T-cell (primary cell): ENCODE data around the gene NMBR. TPM values are rescaled to one million over a fixed set of nuclear protein-coding genes. Genes with fewer than 3 reads are reported as not detected.
"Not testable (repeated sequence)": the region's sequence is repeated elsewhere in the genome, so short reads cannot be mapped to it uniquely, and the experiment has no call there.

Source experiments
- ATAC-seq, 4 experiments: fragments of 200-7000 bp in 3 of 4; fragments of 150-1000 bp in 1 of 4; cut with Tn5 transposase; replicated peaks in 1 of 4; 1 replicate in 3 of 4; 2 replicates in 1 of 4; pipeline ENCODE4 v1.10.0; 2021; ENCODE audit warnings: moderate library complexity in 3 of 4, mild to moderate bottlenecking in 2 of 4, moderate number of reproducible peaks in 1 of 4
- CTCF ChIA-PET, 2 donors: fragments of 300-600 bp; sonication (Branson Sonifier 250); formaldehyde crosslinking; loops; one replicate each; lab custom pipeline; 2022; ENCODE audit warnings: antibody characterized with exemption in 2 of 2; lab: Charles Lee
- POLR2A ChIA-PET, 2 donors: fragments of 300-600 bp; sonication (Branson Sonifier 250); formaldehyde crosslinking; loops; one replicate each; lab custom pipeline; 2022; ENCODE audit warnings: antibody characterized with exemption in 2 of 2; lab: Charles Lee
- DNase-seq, 35 experiments: peaks; one replicate each; pipeline versions ENCODE4 v3.0.0 to v3.0.0-alpha.2; 2013 to 2023
- H3K27ac ChIP-seq: one replicate; pipeline ENCODE4 v1.5.1; 2013; ENCODE audit warnings: low read length
- H3K27me3 ChIP-seq, 2 experiments: replicated peaks in 1 of 2; 1 replicate in 1 of 2; 2 replicates in 1 of 2; pipeline versions ENCODE4 v1.6.1 to v1.7.0; 2013; ENCODE audit warnings: low read length in 1 of 2, mixed read lengths in 1 of 2; ENCODE audit not compliant: control insufficient read depth in 2 of 2, insufficient read depth in 2 of 2; ENCODE audit errors: extremely low read depth in 1 of 2
- H3K36me3 ChIP-seq, 2 donors: 1 replicate in 1 of 2; 2 replicates in 1 of 2; pipeline versions ENCODE4 v1.6.1 to v1.7.0; 2013; ENCODE audit warnings: low read length in 1 of 2; ENCODE audit not compliant: control insufficient read depth in 2 of 2, insufficient read depth in 1 of 2; ENCODE audit errors: extremely low read depth in 1 of 2
- H3K4me1 ChIP-seq, 2 experiments: 1 replicate in 1 of 2; 2 replicates in 1 of 2; pipeline versions ENCODE4 v1.6.1 to v1.7.0; 2013; ENCODE audit warnings: low read length in 2 of 2, mixed read lengths in 1 of 2; ENCODE audit not compliant: insufficient read depth in 2 of 2, control insufficient read depth in 1 of 2; ENCODE audit errors: extremely low read depth in 1 of 2
- H3K4me3 ChIP-seq, 2 donors: 1 replicate in 1 of 2; 2 replicates in 1 of 2; pipeline versions ENCODE4 v1.5.1 to v1.7.0; 2013; ENCODE audit warnings: mild to moderate bottlenecking in 2 of 2, low read length in 1 of 2, moderate library complexity in 1 of 2; ENCODE audit not compliant: control insufficient read depth in 1 of 2; ENCODE audit errors: extremely low read depth in 1 of 2
- H3K9me3 ChIP-seq: 2 replicates; pipeline ENCODE4 v1.7.0; 2013
- H3K27ac Mint-ChIP-seq, 2 donors: one replicate each; pipeline ENCODE4 v1.8.0; 2020 to 2021; ENCODE audit warnings: mild to moderate bottlenecking in 2 of 2, mixed read lengths in 2 of 2
- H3K27me3 Mint-ChIP-seq, 2 donors: one replicate each; pipeline ENCODE4 v1.8.0; 2021 to 2022; ENCODE audit warnings: mixed read lengths in 2 of 2
- H3K36me3 Mint-ChIP-seq: one replicate; pipeline ENCODE4 v1.8.0; 2021; ENCODE audit warnings: mixed read lengths
- H3K4me1 Mint-ChIP-seq, 3 donors: one replicate each; pipeline ENCODE4 v1.8.0; 2020 to 2022; ENCODE audit warnings: mixed read lengths in 3 of 3, mild to moderate bottlenecking in 1 of 3
- H3K4me3 Mint-ChIP-seq, 3 donors: one replicate each; pipeline ENCODE4 v1.8.0; 2020 to 2022; ENCODE audit warnings: mild to moderate bottlenecking in 3 of 3, mixed read lengths in 3 of 3, moderate library complexity in 3 of 3
- H3K9me3 Mint-ChIP-seq, 3 donors: one replicate each; pipeline ENCODE4 v1.8.0; 2020 to 2022; ENCODE audit warnings: mixed read lengths in 3 of 3
- WGBS: methylation state at CpG from one replicate; pipeline ENCODE4 v1.1.5; 2013; ENCODE audit warnings: missing lambda C conversion rate; ENCODE audit not compliant: insufficient coverage; 5-methylcytosine and 5-hydroxymethylcytosine counted together
- total RNA-seq, 35 experiments: library from RNA in 6 of 35; stranded (reverse) in 6 of 35; fragments of 120-200 nt in 1 of 35; gene quantifications; one replicate each; pipeline versions ENCODE4 v1.2.1 to v1.2.4 and lab custom pipeline; 2013 to 2026

The NMBR gene
- total RNA-seq, 5 donors from 2014 or later (not counting 1 experiment from before 2014, with no cell fraction given) = not detected

DNA sequence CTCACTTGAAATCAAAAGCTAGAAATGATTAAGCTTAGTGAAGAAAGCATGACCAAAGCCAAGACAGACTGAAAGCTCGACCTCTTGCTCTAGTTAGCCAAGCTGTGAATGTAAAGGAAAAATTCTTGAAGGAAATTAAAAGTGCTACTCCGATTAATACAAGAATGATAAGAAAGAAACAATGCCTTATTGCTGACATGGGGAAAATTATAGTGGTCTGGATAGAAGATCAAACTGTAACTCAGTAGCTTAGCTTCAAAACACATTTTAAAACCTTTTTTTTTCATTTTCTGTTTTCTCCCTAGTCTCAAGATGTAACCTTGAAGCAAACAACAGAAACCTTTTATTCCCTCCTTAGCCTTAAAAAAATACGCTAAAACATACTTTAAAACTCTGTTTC lies 25.6 kb downstream of the NMBR start:
- H3K4me1 Mint-ChIP-seq = no peaks in the 10 kb centered on the region
- ChIA-PET POLR2A (no interaction called here), CTCF (interaction anchor here (0.9 to 1.8 kb wide), 2 partner anchors 10 to 75 kb away, joined by 3 to 6 read pairs; no protein-coding TSS in a partner anchor)
- H3K9me3 Mint-ChIP-seq = no peaks in the 10 kb centered on the region
- Histone ChIP-seq H3K36me3 (no peaks in the 10 kb centered on the region), H3K9me3 (no peaks in the 10 kb centered on the region), H3K4me1 (no peaks in the 10 kb centered on the region), H3K4me3 (no peak overlapping the region), H3K27ac (no peak overlapping the region), H3K27me3 (no peaks in the 10 kb centered on the region)
- no peak for DNase-seq
- ATAC-seq = no peak
- H3K4me3 Mint-ChIP-seq = no peak overlapping the region
- 68% methylated on average over 2 of the region's 3 CpGs for WGBS
- no peak overlapping the region for H3K27ac Mint-ChIP-seq
- no peaks in the 10 kb centered on the region for H3K36me3 Mint-ChIP-seq
- H3K27me3 Mint-ChIP-seq = peaks cover 2 to 13% of the 10 kb centered on the region in 2 donors

GRCh38 chr6:142118925-142119324 lies 28.0 kb downstream of the NMBR start:
- H3K36me3 ChIP-seq = no peaks in the 10 kb centered on the region
- no peaks in the 10 kb centered on the region for H3K9me3 ChIP-seq
- Mint-ChIP-seq H3K27me3 (peaks cover 3 to 16% of the 10 kb centered on the region in 2 donors), H3K4me1 (no peaks in the 10 kb centered on the region), H3K4me3 (no peak overlapping the region), H3K27ac (no peak overlapping the region), H3K36me3 (no peaks in the 10 kb centered on the region), H3K9me3 (no peaks in the 10 kb centered on the region)
- 100% methylated on average over 2 of the region's 2 CpGs for WGBS
- H3K27me3 ChIP-seq = no peaks in the 10 kb centered on the region
- DNase-seq (no peak), ATAC-seq (no peak)
- H3K4me1 ChIP-seq = no peaks in the 10 kb centered on the region
- ChIA-PET CTCF (no interaction called here), POLR2A (interaction anchor here in 1 of 2 donors (0.6 kb wide), 1 partner anchor 47 kb away, joined by 4 read pairs; no protein-coding TSS in a partner anchor)
- H3K4me3 ChIP-seq = no peak overlapping the region
- no peak overlapping the region for H3K27ac ChIP-seq

DNA sequence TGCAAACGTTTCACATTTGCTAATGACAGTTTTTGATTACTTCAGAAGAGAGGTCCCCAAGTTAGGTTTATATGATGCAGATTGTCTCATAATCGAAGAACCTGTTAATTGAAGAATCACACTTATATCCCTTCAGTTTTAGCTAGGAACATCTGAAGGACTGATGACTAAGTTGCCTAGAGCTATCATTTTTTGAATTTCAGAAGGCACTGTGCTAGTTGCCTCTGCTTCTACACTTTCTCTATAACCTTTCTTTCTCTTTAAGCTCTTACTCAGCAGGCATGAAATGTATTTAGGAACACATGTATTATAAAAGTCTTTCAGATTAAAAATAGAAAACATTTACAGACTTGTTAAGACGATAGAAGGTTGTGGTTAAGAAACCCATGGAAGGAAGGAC lies 28.6 kb downstream of the NMBR start:
- no peak for ATAC-seq
- no CpG with 5 or more reads among the region's 3 CpGs for WGBS

DNA sequence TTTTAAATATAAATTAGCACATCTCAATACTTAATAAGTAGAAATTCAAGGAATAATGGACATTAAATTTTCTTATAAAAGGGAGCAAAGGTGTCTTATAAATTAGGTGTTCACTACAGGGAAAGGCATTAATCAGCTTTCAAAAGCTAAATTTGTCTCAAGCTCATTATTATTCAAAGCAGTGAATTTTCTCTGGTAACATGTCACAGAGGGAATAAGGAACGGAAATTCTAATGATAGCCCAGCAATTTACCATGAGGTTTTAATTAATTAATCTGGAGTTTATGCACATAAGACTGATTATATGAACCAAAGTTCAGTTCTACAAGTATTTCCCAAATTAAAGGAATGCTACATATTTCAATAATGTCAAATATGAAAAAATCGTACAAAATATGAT lies 29.6 kb downstream of the NMBR start:
- Histone ChIP-seq H3K9me3 (no peaks in the 10 kb centered on the region), H3K4me1 (no peaks in the 10 kb centered on the region), H3K4me3 (no peak overlapping the region), H3K27ac (no peak overlapping the region), H3K27me3 (no peaks in the 10 kb centered on the region), H3K36me3 (no peaks in the 10 kb centered on the region)
- no peak for ATAC-seq
- POLR2A ChIA-PET = no interaction called here
- CTCF ChIA-PET = interaction anchor here in 1 of 2 donors (0.5 kb wide), 1 partner anchor 1362 kb away, joined by 3 read pairs; no protein-coding TSS in a partner anchor
- DNase-seq = no peak
- no peaks in the 10 kb centered on the region for H3K9me3 Mint-ChIP-seq
- no peak overlapping the region for H3K4me3 Mint-ChIP-seq
- WGBS = no CpG with 5 or more reads among the region's 2 CpGs
- no peaks in the 10 kb centered on the region for H3K4me1 Mint-ChIP-seq
- peaks cover 5 to 17% of the 10 kb centered on the region in 2 donors for H3K27me3 Mint-ChIP-seq
- no peak overlapping the region for H3K27ac Mint-ChIP-seq
- no peaks in the 10 kb centered on the region for H3K36me3 Mint-ChIP-seq

More for the DNA sequence above, 28.6 kb downstream of the NMBR start:
- H3K9me3 Mint-ChIP-seq = no peaks in the 10 kb centered on the region
- no peaks in the 10 kb centered on the region for H3K27me3 ChIP-seq
- H3K4me1 Mint-ChIP-seq = no peaks in the 10 kb centered on the region
- no peaks in the 10 kb centered on the region for H3K9me3 ChIP-seq
- no peak overlapping the region for H3K4me3 Mint-ChIP-seq
- no peak for DNase-seq
- no peak overlapping the region for H3K27ac Mint-ChIP-seq
- no peaks in the 10 kb centered on the region for H3K36me3 ChIP-seq
- H3K27me3 Mint-ChIP-seq = peaks cover 5 to 17% of the 10 kb centered on the region in 2 donors
- CTCF ChIA-PET = no interaction called here
- no peak overlapping the region for H3K27ac ChIP-seq
- H3K4me1 ChIP-seq = no peaks in the 10 kb centered on the region
- no peaks in the 10 kb centered on the region for H3K36me3 Mint-ChIP-seq
- no peak overlapping the region for H3K4me3 ChIP-seq
- POLR2A ChIA-PET = no interaction called here

DNA sequence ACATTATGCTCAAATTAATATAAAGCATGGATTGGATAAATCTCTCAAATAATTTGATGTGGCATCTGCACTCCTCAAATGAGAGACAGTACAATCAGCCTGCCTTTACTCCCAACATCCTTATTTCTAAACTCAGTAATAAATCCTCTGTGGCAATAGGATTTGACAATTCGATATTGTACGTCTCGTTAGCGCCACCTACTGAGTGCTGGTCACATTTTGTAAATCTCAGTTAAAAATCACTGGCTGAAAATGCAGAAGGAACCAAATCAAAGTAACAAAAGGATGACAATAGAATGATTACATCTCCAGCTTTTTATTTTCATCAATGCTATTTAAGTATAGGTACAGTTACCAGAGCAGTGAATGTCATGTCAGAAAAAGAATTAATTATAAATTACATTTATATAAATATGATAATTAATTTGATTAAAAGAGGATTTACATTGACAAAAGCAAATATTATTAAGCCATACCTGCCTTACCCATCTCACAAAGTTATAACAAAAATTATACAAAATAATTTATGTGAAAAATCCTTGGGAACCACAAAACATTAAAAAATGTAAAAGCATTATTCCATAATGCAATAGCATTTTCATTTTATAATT lies 34.4 kb downstream of the NMBR start:
- peak in 1 of 4 experiments; percentile 48 for ATAC-seq
- H3K4me3 Mint-ChIP-seq = no peak overlapping the region
- ChIA-PET POLR2A (no interaction called here), CTCF (interaction anchor here in 1 of 2 donors (1.0 to 1.6 kb wide), 3 partner anchors 9 to 435 kb away, joined by 4 to 5 read pairs (median 4); no protein-coding TSS in a partner anchor)
- no peaks in the 10 kb centered on the region for H3K4me1 Mint-ChIP-seq
- WGBS = 0% methylated on average over 1 of the region's 4 CpGs
- Histone ChIP-seq H3K27me3 (no peaks in the 10 kb centered on the region), H3K4me1 (no peaks in the 10 kb centered on the region), H3K4me3 (no peak overlapping the region), H3K27ac (no peak overlapping the region), H3K36me3 (no peaks in the 10 kb centered on the region), H3K9me3 (no peaks in the 10 kb centered on the region)
- DNase-seq = peak in 34 of 35 experiments; percentile 14 to 77 (median 55)
- no peaks in the 10 kb centered on the region for H3K9me3 Mint-ChIP-seq
- H3K27me3 Mint-ChIP-seq = peaks cover 3 to 4% of the 10 kb centered on the region in 2 donors
- no peak overlapping the region for H3K27ac Mint-ChIP-seq
- H3K36me3 Mint-ChIP-seq = no peaks in the 10 kb centered on the region

- H3K36me3 ChIP-seq, POLR2A ChIA-PET, H3K9me3 ChIP-seq, H3K4me3 ChIP-seq, H3K27me3 ChIP-seq, ATAC-seq, H3K36me3 Mint-ChIP-seq, DNase-seq, H3K4me1 Mint-ChIP-seq, H3K27ac ChIP-seq, H3K27ac Mint-ChIP-seq, H3K4me3 Mint-ChIP-seq, H3K9me3 Mint-ChIP-seq, H3K27me3 Mint-ChIP-seq, H3K4me1 ChIP-seq: not testable (repeated sequence)
- CTCF ChIA-PET = interaction anchor here (0.7 to 1.4 kb wide), 3 partner anchors 12 to 155 kb away, joined by 5 to 6 read pairs (median 6); no protein-coding TSS in a partner anchor
- WGBS = 83% methylated on average over 4 of the region's 9 CpGs
Observed at GRCh38 chr6:142110820-142111219, 36.1 kb downstream of the NMBR start.
